ENCODE results near the gene WDR93. TPM values are rescaled to one million over a fixed set of nuclear protein-coding genes. Genes with fewer than 3 reads are reported as not detected.
A peak's percentile ranks its signal among the peaks of the same experiment; 100 is the strongest.

Gene WDR93
- total RNA-seq = not detected
- long read RNA-seq = 0 reads

GRCh38 chr15:89690276-89691218, at the start of gene WDR93, which contains the start of gene PEX11A:
Gene WDR93, plus strand, starts transcription at chr15:89690811. Its CDS starts 10,936 bp downstream, at chr15:89701747.
Gene PEX11A, minus strand, starts transcription at chr15:89690754. Its CDS starts 122 bp downstream, at chr15:89690632.
- ATAC-seq (peak; percentile 97), DNase-seq (peak; percentile 88)
- intact Hi-C loops (cut with micrococcal nuclease) = no loop called here

- intact Hi-C loops (cut with micrococcal nuclease) = no loop called here
- DNase-seq = no peak
- ATAC-seq = no peak
These were observed 49.6 kb upstream of the WDR93 start for GRCh38 chr15:89641053-89641452.

DNA sequence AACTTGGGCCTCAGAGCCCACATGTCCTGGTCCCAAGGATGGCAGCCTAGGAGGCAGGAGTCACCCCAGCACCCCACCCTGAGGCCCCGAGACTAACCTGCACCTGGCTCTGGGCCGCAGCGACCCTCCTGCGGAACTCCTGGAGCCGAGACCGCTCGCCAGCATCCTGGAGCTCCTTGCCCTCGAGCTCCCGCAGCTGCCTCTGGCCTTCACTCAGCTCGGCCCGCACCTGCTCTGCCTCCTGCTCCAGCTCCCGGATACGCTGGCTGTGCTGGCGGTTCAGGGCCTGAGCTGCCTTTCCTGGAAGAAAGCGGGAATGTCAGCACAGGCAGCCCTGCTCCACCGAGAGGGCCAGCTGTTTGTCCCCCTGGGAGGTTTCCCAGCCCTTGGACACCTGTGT, 48.5 kb upstream of the WDR93 start:
- DNase-seq (no peak), ATAC-seq (peak; percentile 4)
- intact Hi-C loops (cut with micrococcal nuclease) = no loop called here

DNA sequence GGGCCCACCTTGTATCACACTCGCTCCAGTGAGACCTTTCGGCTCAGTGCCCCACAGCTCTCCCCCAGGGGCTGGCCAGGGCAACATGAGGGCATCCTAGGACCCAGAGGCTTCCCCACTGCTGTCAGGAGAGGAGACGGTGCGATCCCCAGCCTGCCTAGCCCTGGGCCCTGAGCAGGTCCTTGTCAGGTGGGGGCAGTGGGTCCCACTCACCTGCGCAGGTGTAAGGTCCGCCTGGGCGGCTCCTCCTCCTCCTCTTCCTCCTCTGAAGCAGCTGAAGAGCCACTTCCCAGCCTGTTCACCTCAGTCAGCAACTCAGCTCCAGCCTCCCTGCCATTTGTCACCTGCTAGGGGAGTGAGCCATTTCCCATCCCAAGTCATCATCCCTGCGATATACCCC, 44.9 kb upstream of the WDR93 start:
- no peak for ATAC-seq
- intact Hi-C loops (cut with micrococcal nuclease) = no loop called here
- no peak for DNase-seq

- ATAC-seq (no peak), DNase-seq (no peak)
- intact Hi-C loops (cut with micrococcal nuclease) = no loop called here
These were observed 44.0 kb upstream of the WDR93 start for GRCh38 chr15:89646416-89647141.

GRCh38 chr15:89647191-89647851, 43.3 kb upstream of the WDR93 start:
- peak; percentile 74 for ATAC-seq
- intact Hi-C loops (cut with micrococcal nuclease) = no loop called here
- peak; percentile 91 for DNase-seq

GRCh38 chr15:89648106-89649012, 42.3 kb upstream of the WDR93 start:
- ATAC-seq = no peak
- intact Hi-C loops (cut with micrococcal nuclease) = no loop called here
- no peak for DNase-seq

- ATAC-seq (no peak), DNase-seq (no peak)
- intact Hi-C loops (cut with micrococcal nuclease) = no loop called here
These were observed 41.5 kb upstream of the WDR93 start for GRCh38 chr15:89649013-89649625.

DNA sequence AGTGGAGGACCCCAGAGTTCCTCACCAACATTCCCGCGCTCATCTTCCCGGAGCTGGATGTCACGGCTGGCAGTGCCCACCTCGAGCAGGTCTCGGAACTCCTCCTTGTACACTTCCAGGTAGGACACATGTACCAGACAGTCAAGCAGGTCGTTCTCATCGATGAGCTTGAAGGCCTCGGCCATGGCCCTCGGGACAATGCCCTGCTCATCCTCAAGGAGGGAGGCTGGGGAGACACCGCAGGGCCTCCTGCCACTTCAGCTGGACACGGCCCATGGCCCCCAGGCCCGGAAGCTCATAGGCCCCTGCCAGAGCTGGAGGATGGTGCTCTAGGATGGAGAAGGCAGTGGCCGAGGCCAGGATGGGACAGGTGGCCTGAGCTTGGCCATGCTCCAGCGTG, 40.9 kb upstream of the WDR93 start:
- ATAC-seq (no peak), DNase-seq (no peak)
- intact Hi-C loops (cut with micrococcal nuclease) = no loop called here

GRCh38 chr15:89652131-89652530, 38.5 kb upstream of the WDR93 start:
- DNase-seq (no peak), ATAC-seq (no peak)
- intact Hi-C loops (cut with micrococcal nuclease) = no loop called here

- ATAC-seq (no peak), DNase-seq (no peak)
- intact Hi-C loops (cut with micrococcal nuclease) = no loop called here
These were observed 37.9 kb upstream of the WDR93 start for GRCh38 chr15:89652666-89653065.

DNA sequence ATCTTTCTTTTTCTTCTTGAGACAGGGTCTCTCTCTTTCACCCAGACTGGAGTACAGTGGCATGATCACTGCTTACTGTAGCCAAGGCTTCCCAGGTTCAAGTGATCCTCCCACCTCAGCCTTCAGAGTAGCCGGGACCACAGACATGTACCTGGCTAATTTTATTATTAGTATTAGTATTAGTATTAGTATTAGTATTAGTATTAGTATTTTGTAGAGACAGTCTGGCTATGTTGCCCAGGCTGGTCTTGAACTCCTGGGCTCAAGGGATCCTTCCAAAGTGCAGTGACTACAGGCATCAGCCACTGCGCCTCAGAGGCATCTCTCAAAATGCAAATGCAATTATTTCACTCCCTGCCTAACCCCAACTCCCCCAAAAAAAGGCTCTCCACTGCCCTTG, 37.0 kb upstream of the WDR93 start:
- ATAC-seq = no peak
- intact Hi-C loops (cut with micrococcal nuclease) = no loop called here

DNA sequence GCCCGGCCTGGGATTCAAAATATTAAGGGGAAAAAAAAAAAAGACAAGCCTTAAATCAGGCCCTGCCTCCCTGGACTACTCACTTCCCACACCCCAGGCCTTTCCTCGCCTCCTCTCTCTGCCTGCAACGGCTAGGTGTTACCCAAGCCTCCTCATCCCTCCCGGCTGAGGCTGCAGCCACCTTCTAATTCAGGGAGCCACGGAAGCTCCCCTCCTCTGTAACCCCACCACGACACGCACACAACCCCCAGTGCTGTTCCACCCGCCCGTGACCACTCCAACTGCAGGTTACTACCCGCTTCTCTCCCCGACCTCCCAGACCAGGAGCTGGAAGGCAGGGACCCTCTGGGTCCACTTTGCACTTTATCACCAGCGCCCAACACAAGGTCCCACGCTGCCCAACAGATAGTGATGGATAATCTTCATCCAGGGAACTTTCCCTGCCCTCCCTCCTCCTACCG, 36.3 kb upstream of the WDR93 start:
- no peak for DNase-seq
- no peak for ATAC-seq
- intact Hi-C loops (cut with micrococcal nuclease) = no loop called here

More for the DNA sequence above, 37.0 kb upstream of the WDR93 start:
- no peak for DNase-seq

GRCh38 chr15:89654847-89655805, 35.5 kb upstream of the WDR93 start, which contains the start of gene KIF7:
Gene KIF7, minus strand, starts transcription at chr15:89655467. Its CDS starts 2,537 bp downstream, at chr15:89652930.
- intact Hi-C loops (cut with micrococcal nuclease) = no loop called here
- DNase-seq = peak; percentile 50
- ATAC-seq = peak; percentile 86

GRCh38 chr15:89656116-89656815, 34.3 kb upstream of the WDR93 start:
- intact Hi-C loops (cut with micrococcal nuclease) = no loop called here
- DNase-seq (no peak), ATAC-seq (no peak)

DNA sequence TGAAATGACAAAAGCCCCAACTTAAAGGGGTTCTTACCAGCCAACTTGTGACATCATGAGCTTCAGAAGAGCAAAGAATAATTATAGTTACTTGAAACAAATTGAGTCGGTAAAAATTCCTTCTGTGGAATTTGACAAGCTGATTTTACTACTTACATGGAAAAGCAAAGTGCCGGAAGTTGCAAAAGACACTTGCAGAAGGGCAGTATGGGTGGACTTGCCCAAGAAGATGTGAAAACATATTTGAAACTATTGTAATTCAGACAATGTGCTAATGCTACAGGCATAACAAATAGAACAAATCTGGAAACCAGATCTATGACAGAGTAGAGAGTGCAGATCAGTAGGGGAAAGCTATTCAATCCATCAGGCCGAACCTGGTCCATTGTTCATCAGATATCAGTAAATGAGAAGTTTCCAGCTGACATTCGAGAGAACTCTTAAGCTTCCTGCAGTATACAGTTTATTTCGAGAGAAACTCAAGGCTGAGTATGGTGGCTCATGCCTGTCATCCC, 32.9 kb upstream of the WDR93 start:
- no peak for DNase-seq
- intact Hi-C loops (cut with micrococcal nuclease) = no loop called here
- no peak for ATAC-seq
